AG04450 (cell line): ENCODE data around the gene PPP3R1. TPM values are rescaled to one million over a fixed set of nuclear protein-coding genes. Genes with fewer than 3 reads are reported as not detected.

Source experiments
- CTCF ChIA-PET: fragments of 300-600, 350-600 bp; formaldehyde crosslinking; extraction: SDS; loops from one replicate; lab custom pipeline; 2022; ENCODE audit warnings: antibody characterized with exemption, inconsistent platforms; lab: Charles Lee
- POLR2A ChIA-PET: fragments of 350-600 bp; formaldehyde crosslinking; extraction: SDS; loops from one replicate; lab custom pipeline; 2021; ENCODE audit warnings: antibody characterized with exemption, inconsistent platforms; lab: Yijun Ruan, JAX
- DNase-seq: peaks from one replicate; pipeline ENCODE4 v3.0.0-alpha.2; 2011; ENCODE audit warnings: low read depth, low spot score
- H3K27ac ChIP-seq: one replicate; pipeline ENCODE4 v1.5.1; 2012; ENCODE audit warnings: low read depth, low read length, control low read depth
- H3K27me3 ChIP-seq: one replicate; pipeline ENCODE4 v1.6.0; 2012; ENCODE audit warnings: low read length; ENCODE audit not compliant: control insufficient read depth, insufficient read depth
- H3K4me3 ChIP-seq: 2 replicates; pipeline ENCODE4 v1.5.1; 2011; ENCODE audit warnings: mild to moderate bottlenecking, low read depth, low read length, control low read depth
- H3K9me3 ChIP-seq: 2 replicates; pipeline ENCODE4 v1.5.1; 2012; ENCODE audit warnings: low read length; ENCODE audit not compliant: control insufficient read depth, insufficient read depth
- CTCF ChIP-seq: IDR thresholded peaks from 2 replicates; pipeline ENCODE4 v1.5.1; 2011; ENCODE audit warnings: low read depth, low read length, control low read depth, inconsistent platforms
- polyA plus RNA-seq: library from polyadenylated mRNA; depleted of rRNA; stranded (reverse); fragments of >200 nt; gene quantifications from 2 replicates; pipeline ENCODE4 v1.2.3, GENCODE V29; 2011

PPP3R1 gene
- polyA plus RNA-seq, 1 experiment = 24.9 TPM

- Histone ChIP-seq H3K27ac (peak overlapping the region; percentile 91), H3K27me3 (no peaks in the 10 kb centered on the region), H3K4me3 (peak overlapping the region; percentile 82), H3K9me3 (no peaks in the 10 kb centered on the region)
- no peak for TF ChIP-seq CTCF
- ChIA-PET CTCF (interaction anchor here (0.6 kb wide), 1 partner anchor 124 kb away, joined by 4 read pairs; no protein-coding TSS in a partner anchor), POLR2A (interaction anchor here (1.6 kb wide), 1 partner anchor 96 kb away, joined by 11 read pairs; the partner anchor contains the start of gene PNO1)
- DNase-seq = no peak
Measured at GRCh38 chr2:68253219-68254068, 1.1 kb upstream of the PPP3R1 start.

GRCh38 chr2:68251855-68252399 lies 405 bp downstream of the PPP3R1 start:
- CTCF ChIA-PET = no interaction called here
- Histone ChIP-seq H3K27ac (peak overlapping the region; percentile 84), H3K4me3 (peak overlapping the region; percentile 79), H3K9me3 (no peaks in the 10 kb centered on the region), H3K27me3 (no peaks in the 10 kb centered on the region)
- TF ChIP-seq CTCF = no peak
- no peak for DNase-seq
- POLR2A ChIA-PET = interaction anchor here (0.6 to 1.6 kb wide), 6 partner anchors 22 to 130 kb away, joined by 3 to 11 read pairs (median 4); partner anchors contain the start of genes CNRIP1 and PNO1

- ChIA-PET CTCF (interaction anchor here (1.7 kb wide), 1 partner anchor 129 kb away, joined by 10 read pairs; no protein-coding TSS in a partner anchor), POLR2A (interaction anchor here (1.5 kb wide), 1 partner anchor 94 kb away, joined by 4 read pairs; the partner anchor contains the start of gene PNO1)
- peak; percentile 81 for TF ChIP-seq CTCF
- Histone ChIP-seq H3K4me3 (peak overlapping the region; percentile 79), H3K27me3 (no peaks in the 10 kb centered on the region), H3K9me3 (no peaks in the 10 kb centered on the region), H3K27ac (peak overlapping the region; percentile 83)
- DNase-seq = no peak
Measured at GRCh38 chr2:68251187-68251854, 1.0 kb downstream of the PPP3R1 start.

- DNase-seq = no peak
- TF ChIP-seq CTCF = no peak
- H3K27ac ChIP-seq = peak overlapping the region; percentile 83
- H3K9me3 ChIP-seq = no peaks in the 10 kb centered on the region
- peak overlapping the region; percentile 79 for H3K4me3 ChIP-seq
- no peaks in the 10 kb centered on the region for H3K27me3 ChIP-seq
- CTCF ChIA-PET = interaction anchor here (0.7 to 1.7 kb wide), 8 partner anchors 13 to 129 kb away, joined by 3 to 10 read pairs (median 4); no protein-coding TSS in a partner anchor
- POLR2A ChIA-PET = interaction anchor here (1.5 kb wide), 1 partner anchor 93 kb away, joined by 4 read pairs; the partner anchor contains the start of gene PNO1
Measured at GRCh38 chr2:68250652-68251186, 1.6 kb downstream of the PPP3R1 start.
